Aorta (tissue), 5 donors: ENCODE measurements around the gene OGFR. TPM values are rescaled to one million over a fixed set of nuclear protein-coding genes. Genes with fewer than 3 reads are reported as not detected.

Experiments
- ATAC-seq: fragments of 200-7000 bp; cut with Tn5 transposase; one replicate; pipeline ENCODE4 v1.9.1; 2022; ENCODE audit warnings: moderate library complexity; ENCODE audit not compliant: low FRiP score
- DNase-seq, 2 donors: peaks; one replicate each; pipeline ENCODE4 v3.0.0-alpha.2; 2020
- H3K27ac ChIP-seq, 2 donors: one replicate each; pipeline ENCODE4 v1.5.1; 2013; ENCODE audit warnings: low read length in 2 of 2, mild to moderate bottlenecking in 2 of 2, moderate library complexity in 2 of 2, control low read depth in 1 of 2, inconsistent platforms in 1 of 2, low read depth in 1 of 2
- H3K27me3 ChIP-seq, 2 donors: one replicate each; pipeline ENCODE4 v1.6.1; 2013; ENCODE audit warnings: control low read depth in 1 of 2, low read length in 1 of 2, mild to moderate bottlenecking in 1 of 2, moderate library complexity in 1 of 2; ENCODE audit not compliant: insufficient read depth in 2 of 2, control insufficient read depth in 1 of 2
- H3K36me3 ChIP-seq, 2 donors: one replicate each; pipeline ENCODE4 v1.6.1; 2013; ENCODE audit warnings: control low read depth in 1 of 2, low read length in 1 of 2, mild to moderate bottlenecking in 1 of 2; ENCODE audit not compliant: insufficient read depth in 2 of 2, control insufficient read depth in 1 of 2
- H3K4me1 ChIP-seq, 2 donors: one replicate each; pipeline ENCODE4 v1.6.1; 2013; ENCODE audit warnings: low read length in 2 of 2, control low read depth in 1 of 2, mild to moderate bottlenecking in 1 of 2, moderate library complexity in 1 of 2; ENCODE audit not compliant: insufficient read depth in 2 of 2, control insufficient read depth in 1 of 2
- H3K4me3 ChIP-seq, 2 donors: one replicate each; pipeline ENCODE4 v1.5.1; 2013; ENCODE audit warnings: low read length in 2 of 2, control low read depth in 1 of 2, mild to moderate bottlenecking in 1 of 2
- H3K9me3 ChIP-seq: one replicate; pipeline ENCODE4 v1.6.1; 2013; ENCODE audit warnings: mild to moderate bottlenecking, low read length; ENCODE audit not compliant: control insufficient read depth
- WGBS, 2 donors: extraction: QIAGEN DNeasy Blood & Tissue Kit; methylation state at CpG; one replicate each; pipeline ENCODE4 v1.1.7; 2013; 5-methylcytosine and 5-hydroxymethylcytosine counted together
- intact Hi-C, 2 donors: fragments of 100-400 bp; cut with DNase I; formaldehyde crosslinking; loops; one replicate each; pipeline versions ENCODE4 v1.14.2 to v1.15.0; 2022
- polyA plus RNA-seq, 2 donors: library from polyadenylated mRNA; stranded (reverse); fragments of 200-250 nt; gene quantifications; one replicate each; pipeline ENCODE4 v1.2.3, GENCODE V29; 2013
- total RNA-seq, 2 donors: library from RNA; stranded (reverse); fragmentation: NEBNext Ultra II Directional; extraction: Animal tissue kit (Norgen Biotek cat#: 25700); gene quantifications; one replicate each; pipeline ENCODE4 v1.2.1, GENCODE V29; 2021
- donor health status: healthy with polysubstance abuse.
- donor health status: Bipolar disorder and iron deficiency.
- donor health status: DM: no; HTN: no; CAD: no.
- donor health status: DM: no; HTN: no; CAD: no.
- donor health status: DM: yes; HTN: yes; CAD: no.

Gene OGFR
- total and polyA plus RNA-seq, 4 donors = 18.5 to 58.8 (median 37.1) TPM

DNA sequence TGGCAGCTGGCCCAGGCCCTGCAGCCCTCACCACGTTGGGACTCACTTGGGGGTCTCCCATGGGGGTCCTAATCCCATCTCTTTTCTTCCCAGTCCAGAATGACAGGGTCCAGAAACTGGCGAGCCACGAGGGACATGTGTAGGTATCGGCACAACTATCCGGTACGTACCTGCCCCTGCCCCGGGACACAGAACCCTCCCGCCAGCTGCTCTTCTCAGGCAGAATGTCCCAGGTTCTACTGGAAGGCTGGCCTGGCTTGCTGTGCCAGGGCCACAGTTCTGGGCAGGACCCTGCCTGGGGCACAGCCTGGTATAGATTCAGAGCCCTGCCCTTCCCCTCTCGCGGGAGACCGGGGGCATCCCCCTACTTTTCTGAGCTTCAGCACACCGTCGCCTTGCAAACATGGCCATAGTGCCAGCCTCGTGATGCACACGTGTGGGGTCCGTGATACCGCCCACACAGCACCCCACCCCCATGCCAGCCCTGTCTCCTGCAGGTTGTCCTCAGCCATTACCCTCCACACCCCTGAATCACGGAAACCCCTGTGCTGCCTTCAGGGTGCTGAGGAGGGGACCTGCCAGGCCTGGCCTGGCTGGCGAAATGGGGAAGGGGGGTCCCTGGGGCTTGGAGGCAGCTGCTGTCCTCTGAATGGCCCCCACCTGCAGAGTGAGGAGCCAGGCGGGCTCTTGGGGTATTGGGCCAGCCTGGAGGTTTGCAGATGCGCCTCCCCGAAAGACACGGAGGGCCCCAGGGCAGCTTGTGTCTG lies 3.0 kb downstream of the OGFR start:
- ATAC-seq = no peak
- intact Hi-C loops = loop anchor here (1.0 to 10.0 kb wide), 5 partner anchors 140 to 310 kb away; partner anchors contain the start of gene SLC17A9 (in 1 of the 2)
- Histone ChIP-seq H3K36me3 (peaks cover 0 to 11% of the 10 kb centered on the region in 2 donors), H3K4me1 (no peaks in the 10 kb centered on the region), H3K27ac (no peak overlapping the region), H3K4me3 (no peak overlapping the region), H3K27me3 (no peaks in the 10 kb centered on the region), H3K9me3 (no peaks in the 10 kb centered on the region)
- DNase-seq = no peak
- 87 to 88% methylated on average over 23 of the region's 23 CpGs for WGBS, 2 donors

DNA sequence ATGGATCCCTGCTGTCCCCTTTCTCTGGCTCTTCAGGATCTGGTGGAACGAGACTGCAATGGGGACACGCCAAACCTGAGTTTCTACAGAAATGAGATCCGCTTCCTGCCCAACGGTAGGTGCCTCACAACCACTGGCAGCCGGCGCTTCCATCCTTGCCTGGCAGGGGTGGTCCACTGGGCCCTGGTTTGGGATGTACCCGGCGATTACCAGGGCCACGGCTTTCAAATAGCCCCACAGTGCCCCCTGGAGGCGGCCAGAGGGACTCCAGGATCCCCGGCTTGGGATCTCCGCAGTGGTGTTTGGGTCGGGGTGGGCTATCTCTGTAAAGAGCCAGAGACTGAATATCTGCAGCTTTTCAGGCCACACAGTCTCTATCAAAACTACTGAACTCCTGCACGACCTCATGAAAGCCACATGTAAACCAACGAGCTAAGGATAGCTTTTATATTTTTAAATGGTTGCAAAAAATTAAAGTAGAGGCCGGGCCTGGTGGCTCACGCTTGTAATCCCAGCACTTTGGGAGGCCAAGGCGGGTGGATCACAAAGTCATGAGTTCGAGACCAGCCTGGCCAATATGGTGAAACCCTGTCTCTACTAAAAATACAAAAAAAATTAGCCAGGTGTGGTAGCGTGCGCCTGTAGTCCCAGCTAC lies 3.7 kb downstream of the OGFR start:
- H3K36me3 ChIP-seq = peaks cover 0 to 11% of the 10 kb centered on the region in 2 donors
- H3K4me1 ChIP-seq = no peaks in the 10 kb centered on the region
- DNase-seq = peak; percentile 79 to 92
- H3K4me3 ChIP-seq = no peak overlapping the region
- 41 to 43% methylated on average over 20 to 21 of the region's 21 CpGs for WGBS, 2 donors
- ATAC-seq = peak; percentile 73
- H3K27ac ChIP-seq = no peak overlapping the region
- H3K9me3 ChIP-seq = no peaks in the 10 kb centered on the region
- intact Hi-C loops = loop anchor here (1.0 to 10.0 kb wide), 5 partner anchors 141 to 311 kb away; partner anchors contain the start of gene SLC17A9 (in 1 of the 2)
- H3K27me3 ChIP-seq = no peaks in the 10 kb centered on the region

DNA sequence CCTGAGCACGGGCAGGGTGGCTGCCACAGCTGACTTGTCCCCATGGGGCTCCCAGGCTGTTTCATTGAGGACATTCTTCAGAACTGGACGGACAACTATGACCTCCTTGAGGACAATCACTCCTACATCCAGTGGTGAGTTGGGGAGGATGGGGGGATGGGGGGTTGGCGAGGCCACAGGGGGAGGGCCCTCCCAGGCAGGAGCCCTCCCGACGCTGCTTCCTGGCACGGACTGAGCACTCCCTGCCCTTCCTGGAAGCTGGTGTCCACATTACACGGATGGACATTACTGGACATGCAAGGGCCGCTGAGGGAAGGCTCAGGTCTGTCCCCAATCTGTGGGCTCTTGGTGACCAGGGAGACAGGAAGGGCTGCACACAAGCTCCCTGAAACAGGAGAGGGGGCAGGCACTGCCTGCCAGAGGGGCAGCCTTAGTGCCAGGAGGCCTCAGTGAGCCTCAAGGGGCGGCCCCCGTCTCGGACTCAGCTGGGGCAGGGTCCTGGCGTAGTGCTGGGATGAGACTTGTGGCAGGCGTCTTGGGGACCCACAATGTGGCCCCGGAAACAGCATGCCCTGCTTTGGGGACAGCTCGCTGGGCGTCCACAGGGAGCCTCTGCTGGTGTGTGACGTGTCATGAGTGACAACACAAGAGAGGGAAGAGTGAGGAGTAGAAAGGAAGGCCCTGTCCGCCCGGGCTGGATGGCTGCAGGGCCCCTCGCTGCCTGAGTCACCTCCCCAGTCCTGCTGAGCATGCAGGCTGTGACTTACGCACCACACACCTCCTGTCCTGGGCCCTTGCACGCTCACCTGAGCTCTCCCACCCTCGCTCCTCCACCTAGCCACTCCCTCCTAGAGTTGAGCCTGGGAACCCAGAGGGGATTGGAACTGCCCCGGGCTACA lies 5.1 kb downstream of the OGFR start:
- Histone ChIP-seq H3K36me3 (peaks cover 0 to 11% of the 10 kb centered on the region in 2 donors), H3K9me3 (no peaks in the 10 kb centered on the region), H3K4me3 (no peak overlapping the region), H3K27me3 (no peaks in the 10 kb centered on the region), H3K27ac (no peak overlapping the region), H3K4me1 (no peaks in the 10 kb centered on the region)
- intact Hi-C loops = loop anchor here (5.0 to 10.0 kb wide), 4 partner anchors 142 to 312 kb away; partner anchors contain the start of gene SLC17A9 (in 1 of the 2)
- WGBS, 2 donors = 93 to 95% methylated on average over 24 of the region's 24 CpGs
- DNase-seq = no peak
- ATAC-seq = no peak

DNA sequence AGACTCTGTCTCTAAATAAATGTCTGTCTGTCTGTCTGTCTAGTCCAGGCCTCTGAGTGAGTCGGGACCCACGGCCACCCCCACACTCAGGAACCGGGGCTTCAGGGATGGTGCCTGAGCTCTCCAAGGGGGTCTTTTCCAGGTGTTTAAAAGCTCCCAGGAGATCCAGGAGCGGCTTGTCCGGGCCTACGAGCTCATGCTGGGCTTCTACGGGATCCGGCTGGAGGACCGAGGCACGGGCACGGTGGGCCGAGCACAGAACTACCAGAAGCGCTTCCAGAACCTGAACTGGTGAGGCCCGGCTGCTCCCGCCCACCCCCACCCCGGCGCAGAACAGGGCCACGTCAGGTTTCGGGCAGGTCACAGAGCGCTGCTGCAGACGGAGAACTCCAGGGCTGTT lies 6.7 kb downstream of the OGFR start:
- Histone ChIP-seq H3K27me3 (no peaks in the 10 kb centered on the region), H3K4me3 (no peak overlapping the region), H3K36me3 (peaks cover 0 to 11% of the 10 kb centered on the region in 2 donors), H3K27ac (no peak overlapping the region), H3K4me1 (no peaks in the 10 kb centered on the region), H3K9me3 (no peaks in the 10 kb centered on the region)
- intact Hi-C loops = no loop called here
- 91 to 92% methylated on average over 21 of the region's 21 CpGs for WGBS, 2 donors
- DNase-seq = no peak
- no peak for ATAC-seq

DNA sequence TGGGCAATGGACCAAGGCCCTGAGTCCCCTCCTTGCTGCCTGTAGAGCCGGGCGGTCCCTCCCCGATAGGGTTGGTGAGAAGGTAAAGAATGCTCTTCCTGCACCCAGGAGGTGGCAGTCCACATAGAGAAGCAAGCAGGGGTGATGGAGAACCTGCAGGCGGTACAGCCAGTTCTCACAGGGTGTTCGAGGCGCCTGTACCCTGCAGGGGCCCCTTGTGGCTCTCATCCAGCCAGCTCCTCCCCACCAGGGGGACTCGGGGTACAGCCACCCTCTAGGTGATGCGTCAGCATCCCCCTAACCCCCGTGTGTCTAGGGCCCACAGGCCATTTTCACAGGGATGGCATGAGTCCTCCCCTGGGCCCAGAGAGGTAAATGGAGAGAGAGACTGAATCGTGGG lies 7.1 kb downstream of the OGFR start:
- intact Hi-C loops = no loop called here
- 83 to 89% methylated on average over 10 of the region's 10 CpGs for WGBS, 2 donors
- H3K4me1 ChIP-seq = no peaks in the 10 kb centered on the region
- no peaks in the 10 kb centered on the region for H3K27me3 ChIP-seq
- no peak overlapping the region for H3K4me3 ChIP-seq
- peaks cover 0 to 11% of the 10 kb centered on the region in 2 donors for H3K36me3 ChIP-seq
- ATAC-seq = no peak
- no peaks in the 10 kb centered on the region for H3K9me3 ChIP-seq
- no peak for DNase-seq
- no peak overlapping the region for H3K27ac ChIP-seq

DNA sequence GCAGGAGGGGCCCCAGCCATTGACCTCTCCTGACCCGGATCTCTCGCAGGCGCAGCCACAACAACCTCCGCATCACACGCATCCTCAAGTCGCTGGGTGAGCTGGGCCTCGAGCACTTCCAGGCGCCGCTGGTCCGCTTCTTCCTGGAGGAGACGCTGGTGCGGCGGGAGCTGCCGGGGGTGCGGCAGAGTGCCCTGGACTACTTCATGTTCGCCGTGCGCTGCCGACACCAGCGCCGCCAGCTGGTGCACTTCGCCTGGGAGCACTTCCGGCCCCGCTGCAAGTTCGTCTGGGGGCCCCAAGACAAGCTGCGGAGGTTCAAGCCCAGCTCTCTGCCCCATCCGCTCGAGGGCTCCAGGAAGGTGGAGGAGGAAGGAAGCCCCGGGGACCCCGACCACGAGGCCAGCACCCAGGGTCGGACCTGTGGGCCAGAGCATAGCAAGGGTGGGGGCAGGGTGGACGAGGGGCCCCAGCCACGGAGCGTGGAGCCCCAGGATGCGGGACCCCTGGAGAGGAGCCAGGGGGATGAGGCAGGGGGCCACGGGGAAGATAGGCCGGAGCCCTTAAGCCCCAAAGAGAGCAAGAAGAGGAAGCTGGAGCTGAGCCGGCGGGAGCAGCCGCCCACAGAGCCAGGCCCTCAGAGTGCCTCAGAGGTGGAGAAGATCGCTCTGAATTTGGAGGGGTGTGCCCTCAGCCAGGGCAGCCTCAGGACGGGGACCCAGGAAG lies 7.7 kb downstream of the OGFR start:
- no peak for DNase-seq
- Histone ChIP-seq H3K27me3 (no peaks in the 10 kb centered on the region), H3K27ac (no peak overlapping the region), H3K36me3 (peaks cover 0 to 11% of the 10 kb centered on the region in 2 donors), H3K4me3 (no peak overlapping the region), H3K9me3 (no peaks in the 10 kb centered on the region), H3K4me1 (no peaks in the 10 kb centered on the region)
- 88 to 91% methylated on average over 43 of the region's 43 CpGs for WGBS, 2 donors
- ATAC-seq = peak; percentile 2
- intact Hi-C loops = no loop called here

DNA sequence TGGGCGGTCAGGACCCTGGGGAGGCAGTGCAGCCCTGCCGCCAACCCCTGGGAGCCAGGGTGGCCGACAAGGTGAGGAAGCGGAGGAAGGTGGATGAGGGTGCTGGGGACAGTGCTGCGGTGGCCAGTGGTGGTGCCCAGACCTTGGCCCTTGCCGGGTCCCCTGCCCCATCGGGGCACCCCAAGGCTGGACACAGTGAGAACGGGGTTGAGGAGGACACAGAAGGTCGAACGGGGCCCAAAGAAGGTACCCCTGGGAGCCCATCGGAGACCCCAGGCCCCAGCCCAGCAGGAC lies 8.2 kb downstream of the OGFR start:
- DNase-seq = no peak
- intact Hi-C loops = no loop called here
- peaks cover 0 to 11% of the 10 kb centered on the region in 2 donors for H3K36me3 ChIP-seq

DNA sequence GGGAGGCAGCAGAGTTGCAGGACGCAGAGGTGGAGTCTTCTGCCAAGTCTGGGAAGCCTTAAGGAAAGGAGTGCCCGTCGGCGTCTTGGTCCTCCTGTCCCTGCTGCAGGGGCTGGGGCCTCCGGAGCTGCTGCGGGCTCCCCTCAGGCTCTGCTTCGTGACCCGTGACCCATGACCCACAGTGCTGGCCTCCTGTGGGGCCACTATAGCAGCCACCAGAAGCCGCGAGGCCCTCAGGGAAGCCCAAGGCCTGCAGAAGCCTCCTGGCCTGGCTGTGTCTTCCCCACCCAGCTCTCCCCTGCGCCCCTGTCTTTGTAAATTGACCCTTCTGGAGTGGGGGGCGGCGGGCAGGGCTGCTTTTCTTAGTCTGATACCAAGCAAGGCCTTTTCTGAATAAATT lies 9.0 kb downstream of the OGFR start:
- no peaks in the 10 kb centered on the region for H3K9me3 ChIP-seq
- peaks cover 0 to 11% of the 10 kb centered on the region in 2 donors for H3K36me3 ChIP-seq
- DNase-seq = no peak
- no peak overlapping the region for H3K4me3 ChIP-seq
- intact Hi-C loops = no loop called here
- no peaks in the 10 kb centered on the region for H3K4me1 ChIP-seq
- no peak overlapping the region for H3K27ac ChIP-seq
- WGBS, 2 donors = 83 to 85% methylated on average over 10 to 13 of the region's 13 CpGs
- H3K27me3 ChIP-seq = no peaks in the 10 kb centered on the region
- ATAC-seq = no peak

More for the DNA sequence above, 8.2 kb downstream of the OGFR start:
- H3K9me3 ChIP-seq = no peaks in the 10 kb centered on the region
- no peaks in the 10 kb centered on the region for H3K27me3 ChIP-seq
- no peak overlapping the region for H3K4me3 ChIP-seq
- H3K4me1 ChIP-seq = no peaks in the 10 kb centered on the region
- no peak for ATAC-seq
- 92% methylated on average over 11 of the region's 11 CpGs for WGBS, 2 donors
- no peak overlapping the region for H3K27ac ChIP-seq
